ENCODE data around the gene FAM193B.
"Not testable (repeated sequence)": the region's sequence is repeated elsewhere in the genome, so short reads cannot be mapped to it uniquely, and the experiment has no call there.

Gene FAM193B

GRCh38 chr5:177575488-177575887 lies 21.1 kb upstream of the FAM193B start:
- DNase-seq = no peak

- DNase-seq = no peak
Measured at GRCh38 chr5:177569894-177570293, 15.5 kb upstream of the FAM193B start.

- no peak for DNase-seq
Measured at GRCh38 chr5:177568326-177568725, 14.0 kb upstream of the FAM193B start.

GRCh38 chr5:177565046-177565445 lies 10.7 kb upstream of the FAM193B start:
- no peak for DNase-seq

GRCh38 chr5:177559446-177559941 lies 5.1 kb upstream of the FAM193B start:
- DNase-seq = not testable (repeated sequence)

GRCh38 chr5:177557796-177558195 lies 3.4 kb upstream of the FAM193B start:
- no peak for DNase-seq

GRCh38 chr5:177557041-177557647 lies 2.8 kb upstream of the FAM193B start:
- DNase-seq = peak; percentile 52

- DNase-seq = no peak
Measured at GRCh38 chr5:177555665-177556064, 1.3 kb upstream of the FAM193B start.

GRCh38 chr5:177555228-177555627 lies 865 bp upstream of the FAM193B start:
- no peak for DNase-seq

- no peak for DNase-seq
Measured at GRCh38 chr5:177553671-177554429, 513 bp downstream of the FAM193B start.

- DNase-seq = no peak
Measured at GRCh38 chr5:177552839-177553455, 1.4 kb downstream of the FAM193B start.

GRCh38 chr5:177550122-177550521 lies 4.2 kb downstream of the FAM193B start:
- no peak for DNase-seq

- DNase-seq = no peak
Measured at GRCh38 chr5:177548495-177548894, 5.9 kb downstream of the FAM193B start.

GRCh38 chr5:177547736-177548135 lies 6.6 kb downstream of the FAM193B start:
- no peak for DNase-seq

GRCh38 chr5:177546258-177546741 lies 8.1 kb downstream of the FAM193B start:
- no peak for DNase-seq

GRCh38 chr5:177545487-177546257 lies 8.7 kb downstream of the FAM193B start:
- no peak for DNase-seq

- DNase-seq = no peak
Measured at GRCh38 chr5:177542816-177543465, 11.4 kb downstream of the FAM193B start.

GRCh38 chr5:177540438-177540837 lies 13.9 kb downstream of the FAM193B start:
- no peak for DNase-seq

GRCh38 chr5:177539411-177539810 lies 15.0 kb downstream of the FAM193B start:
- DNase-seq = no peak

- DNase-seq = no peak
Measured at GRCh38 chr5:177538876-177539275, 15.5 kb downstream of the FAM193B start.

GRCh38 chr5:177537389-177538361 lies 16.7 kb downstream of the FAM193B start:
- DNase-seq = no peak
